Suprapubic skin (tissue), 3 donors: ENCODE results near the gene EPHA1.

Experiments
- CTCF ChIP-seq, 2 donors: fragments of 200-600 bp in 1 of 2; fragments of 450-650 bp in 1 of 2; sonication (generic) in 1 of 2; IDR thresholded peaks; one replicate each; pipeline ENCODE4 v1.5.1; 2016 to 2019; ENCODE audit warnings: antibody characterized with exemption in 2 of 2, mild to moderate bottlenecking in 1 of 2, moderate library complexity in 1 of 2
- EP300 ChIP-seq: sonication (generic); formaldehyde crosslinking; IDR thresholded peaks from one replicate; pipeline ENCODE4 v1.6.1; 2017; ENCODE audit warnings: antibody characterized with exemption

GRCh38 chr7:143399642-143400041, 9.0 kb downstream of the EPHA1 start:
- TF ChIP-seq CTCF (IDR thresholded peaks at IDR 0.05) (no peak), EP300 (no peak)
